ENCODE measurements around the gene TANGO6. TPM values are rescaled to one million over a fixed set of nuclear protein-coding genes. Genes with fewer than 3 reads are reported as not detected.

TANGO6 gene
- total RNA-seq, 6 experiments from 2014 or later: 10.9 to 15.5 (median 14.2) TPM

DNA sequence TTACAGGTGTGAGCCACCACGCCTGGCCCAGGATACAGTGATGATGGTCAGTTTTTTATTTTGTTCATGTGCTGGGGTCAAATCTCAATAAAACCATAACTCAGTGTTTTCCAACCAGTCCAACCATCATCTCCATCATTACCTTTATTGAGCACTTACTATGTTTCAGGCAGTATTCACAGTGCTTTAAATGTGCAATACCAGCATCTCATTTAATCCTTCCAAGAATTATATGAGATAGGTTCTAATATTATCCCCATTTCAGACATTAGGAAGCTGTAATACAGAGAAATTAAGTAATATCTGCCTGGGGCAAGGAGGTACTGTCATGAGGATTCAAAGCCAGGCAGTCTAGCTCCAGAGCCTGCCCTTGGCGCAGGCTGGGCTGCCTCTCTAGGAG, 36.9 kb upstream of the TANGO6 start:
- DNase-seq: no peak
- no peak for ATAC-seq
- Histone ChIP-seq H3K36me3 (peaks cover 5 to 50% (median 19%) of the 10 kb centered on the region in 4 donors), H3K4me1 (no peaks in the 10 kb centered on the region), H3K27me3 (no peaks in the 10 kb centered on the region), H3K9me3 (no peaks in the 10 kb centered on the region), H3K4me3 (no peak overlapping the region), H3K27ac (no peak overlapping the region)
- no peak for TF ChIP-seq POLR2A (IDR thresholded peaks at IDR 0.05)
- TF ChIP-seq, protein P1, sequence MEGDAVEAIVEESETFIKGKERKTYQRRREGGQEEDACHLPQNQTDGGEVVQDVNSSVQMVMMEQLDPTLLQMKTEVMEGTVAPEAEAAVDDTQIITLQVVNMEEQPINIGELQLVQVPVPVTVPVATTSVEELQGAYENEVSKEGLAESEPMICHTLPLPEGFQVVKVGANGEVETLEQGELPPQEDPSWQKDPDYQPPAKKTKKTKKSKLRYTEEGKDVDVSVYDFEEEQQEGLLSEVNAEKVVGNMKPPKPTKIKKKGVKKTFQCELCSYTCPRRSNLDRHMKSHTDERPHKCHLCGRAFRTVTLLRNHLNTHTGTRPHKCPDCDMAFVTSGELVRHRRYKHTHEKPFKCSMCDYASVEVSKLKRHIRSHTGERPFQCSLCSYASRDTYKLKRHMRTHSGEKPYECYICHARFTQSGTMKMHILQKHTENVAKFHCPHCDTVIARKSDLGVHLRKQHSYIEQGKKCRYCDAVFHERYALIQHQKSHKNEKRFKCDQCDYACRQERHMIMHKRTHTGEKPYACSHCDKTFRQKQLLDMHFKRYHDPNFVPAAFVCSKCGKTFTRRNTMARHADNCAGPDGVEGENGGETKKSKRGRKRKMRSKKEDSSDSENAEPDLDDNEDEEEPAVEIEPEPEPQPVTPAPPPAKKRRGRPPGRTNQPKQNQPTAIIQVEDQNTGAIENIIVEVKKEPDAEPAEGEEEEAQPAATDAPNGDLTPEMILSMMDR (IDR thresholded peaks at IDR 0.05): no peak
- intact Hi-C loops (cut with DNase I): no loop called here
- 100% methylated on average over 2 of the region's 2 CpGs for WGBS (ENCODE audit: insufficient coverage, low coverage, low lambda C conversion rate, missing lambda C conversion rate)

DNA sequence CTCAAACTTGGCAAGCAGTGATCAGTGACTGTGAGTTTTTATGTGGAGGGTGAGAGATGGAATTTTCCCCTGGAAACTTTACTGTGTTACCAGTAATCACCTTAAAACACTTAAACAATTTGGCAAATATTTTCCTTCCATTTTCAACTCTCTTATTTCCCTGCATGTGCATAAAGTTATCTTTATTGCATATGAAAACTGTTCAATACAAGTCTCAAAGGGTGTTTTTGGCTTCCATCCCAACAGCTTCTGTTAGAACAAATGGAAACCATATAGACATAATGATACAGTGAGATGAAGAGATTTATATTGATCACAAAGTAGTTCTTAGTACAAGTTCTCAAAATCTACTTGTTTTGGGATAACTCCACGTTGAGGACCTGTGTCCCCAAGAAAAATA, 36.4 kb upstream of the TANGO6 start:
- WGBS (ENCODE audit: insufficient coverage, low coverage, low lambda C conversion rate, missing lambda C conversion rate): 64% methylated on average over 1 of the region's 1 CpG
- Histone ChIP-seq H3K9me3 (no peaks in the 10 kb centered on the region), H3K27me3 (no peaks in the 10 kb centered on the region), H3K4me1 (no peaks in the 10 kb centered on the region), H3K36me3 (peaks cover 7 to 50% (median 24%) of the 10 kb centered on the region in 4 donors), H3K27ac (no peak overlapping the region), H3K4me3 (no peak overlapping the region)
- no peak for ATAC-seq
- TF ChIP-seq POLR2A (IDR thresholded peaks at IDR 0.05): no peak
- TF ChIP-seq, protein P1 (IDR thresholded peaks at IDR 0.05): no peak
- intact Hi-C loops (cut with DNase I): no loop called here
- no peak for DNase-seq

DNA sequence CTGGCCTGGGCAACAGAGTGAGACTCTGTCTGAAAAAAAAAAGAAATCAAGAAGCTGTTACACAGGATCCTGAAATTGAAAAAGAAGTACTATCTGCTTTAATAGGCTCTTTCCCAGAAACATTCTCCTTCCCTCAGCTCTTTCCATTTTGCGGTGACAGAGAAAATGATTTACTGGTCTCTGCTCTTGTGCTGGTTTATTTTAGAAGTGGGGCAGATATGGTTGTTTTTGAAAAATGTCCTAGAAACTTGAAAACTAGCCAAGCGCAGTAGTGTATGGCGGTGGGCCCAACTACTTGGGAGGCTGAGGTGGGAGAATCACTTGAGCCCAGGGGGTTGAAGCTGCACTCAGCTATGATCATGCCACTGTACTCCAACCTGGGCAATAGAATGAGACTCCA, 28.8 kb upstream of the TANGO6 start:
- ATAC-seq (no peak), DNase-seq (no peak)
- intact Hi-C loops (cut with DNase I): no loop called here
- H3K9me3 ChIP-seq: no peaks in the 10 kb centered on the region
- 96% methylated on average over 3 of the region's 3 CpGs for WGBS (ENCODE audit: insufficient coverage, low coverage, low lambda C conversion rate, missing lambda C conversion rate)
- TF ChIP-seq, protein P1 (IDR thresholded peaks at IDR 0.05): no peak
- TF ChIP-seq POLR2A (IDR thresholded peaks at IDR 0.05): no peak
- H3K4me1 ChIP-seq: no peaks in the 10 kb centered on the region
- H3K36me3 ChIP-seq: peaks cover 7 to 74% (median 43%) of the 10 kb centered on the region in 4 donors
- H3K4me3 ChIP-seq: no peak overlapping the region
- no peaks in the 10 kb centered on the region for H3K27me3 ChIP-seq
- no peak overlapping the region for H3K27ac ChIP-seq

DNA sequence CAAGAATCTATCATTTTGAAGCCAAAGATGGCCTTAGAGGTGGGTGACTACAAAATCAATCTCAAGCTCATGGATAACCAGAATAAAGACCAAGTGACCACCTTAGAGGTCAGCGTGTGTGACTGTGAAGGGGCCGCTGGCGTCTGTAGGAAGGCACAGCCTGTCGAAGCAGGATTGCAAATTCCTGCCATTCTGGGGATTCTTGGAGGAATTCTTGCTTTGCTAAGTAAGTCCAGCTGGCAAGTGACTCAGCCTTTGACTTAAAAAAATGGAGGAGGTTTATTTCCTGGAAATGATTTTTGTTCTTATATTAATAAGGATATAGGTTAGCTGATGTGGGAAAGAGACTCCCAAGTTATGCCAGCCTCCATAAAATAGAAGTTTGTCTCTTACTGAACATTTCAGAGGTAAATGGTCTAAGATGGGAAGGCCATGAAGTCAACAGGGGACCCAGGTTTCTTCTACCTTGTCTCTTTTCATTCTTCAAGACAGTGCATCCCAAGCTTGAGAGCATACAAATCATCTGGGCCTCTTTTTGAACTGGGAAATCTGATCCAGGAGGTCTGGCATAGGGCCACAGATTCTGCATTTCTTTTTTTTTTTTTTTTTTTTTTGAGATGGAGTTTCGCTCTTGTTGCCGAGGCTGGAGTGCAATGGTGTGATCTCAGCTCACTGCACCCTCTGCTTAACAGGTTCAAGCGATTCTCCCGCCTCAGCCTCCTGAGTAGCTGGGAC, 19.8 kb upstream of the TANGO6 start:
- H3K36me3 ChIP-seq: peaks cover 0 to 35% (median 12%) of the 10 kb centered on the region in 4 donors
- no peak overlapping the region for H3K4me3 ChIP-seq
- ATAC-seq (no peak), DNase-seq (no peak)
- no peaks in the 10 kb centered on the region for H3K27me3 ChIP-seq
- TF ChIP-seq, protein P1 (IDR thresholded peaks at IDR 0.05): no peak
- no peak for TF ChIP-seq POLR2A (IDR thresholded peaks at IDR 0.05)
- WGBS (ENCODE audit: insufficient coverage, low coverage, low lambda C conversion rate, missing lambda C conversion rate): 97% methylated on average over 4 of the region's 8 CpGs
- H3K9me3 ChIP-seq: no peaks in the 10 kb centered on the region
- no peak overlapping the region for H3K27ac ChIP-seq
- intact Hi-C loops (cut with DNase I): no loop called here
- no peaks in the 10 kb centered on the region for H3K4me1 ChIP-seq
